ENCODE data around the gene ZDHHC17.
"Not testable (repeated sequence)": the region's sequence is repeated elsewhere in the genome, so short reads cannot be mapped to it uniquely, and the experiment has no call there.

ZDHHC17 gene

DNA sequence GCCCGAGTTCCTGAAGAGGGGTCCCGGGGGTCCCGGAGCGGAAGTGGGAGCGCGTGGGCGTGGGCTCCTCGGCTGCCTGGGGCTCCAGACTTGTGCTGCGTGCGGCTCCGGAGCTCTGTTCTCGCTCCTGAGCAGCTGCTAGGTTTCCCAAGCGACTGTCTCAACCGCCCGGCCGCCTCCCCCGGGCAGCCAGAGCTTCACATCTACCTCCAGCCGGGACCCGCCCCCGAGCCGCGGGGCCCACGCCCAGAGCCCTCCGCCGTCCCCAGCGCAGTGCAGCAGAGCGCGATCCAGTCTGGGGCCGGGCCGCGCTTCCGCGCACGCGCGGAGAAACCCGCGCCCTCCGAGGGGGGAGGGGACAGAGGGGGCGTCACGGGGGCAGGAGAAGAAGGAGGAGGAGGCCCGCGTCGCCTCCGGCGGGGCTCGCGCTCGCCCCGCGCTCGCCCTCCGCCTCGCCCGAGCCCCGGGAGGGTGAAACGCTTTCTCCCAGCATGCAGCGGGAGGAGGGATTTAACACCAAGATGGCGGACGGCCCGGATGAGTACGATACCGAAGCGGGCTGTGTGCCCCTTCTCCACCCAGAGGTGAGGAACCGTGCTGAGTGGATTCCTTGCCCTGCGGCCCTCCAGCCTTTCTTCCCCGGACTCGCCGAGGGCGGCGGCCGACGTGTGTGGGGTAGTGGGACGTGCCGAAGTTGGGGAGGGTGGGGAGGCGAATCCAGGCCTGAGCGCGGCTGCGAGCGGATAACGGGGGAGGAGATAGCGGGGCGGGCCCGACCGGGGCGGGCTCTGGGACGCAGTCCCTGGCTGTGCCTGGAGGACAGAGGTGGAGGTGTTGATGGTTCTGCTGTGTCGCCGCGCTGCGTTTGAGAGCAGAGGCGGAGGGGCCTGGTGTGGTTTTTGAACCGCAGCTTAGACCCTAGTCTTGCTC, at the start of gene ZDHHC17:
Gene ZDHHC17, plus strand, starts transcription at position 370 of the 930 bp plus-strand sequence. Its CDS starts 122 bp downstream, at position 492.
- DNase-seq (ENCODE audit: low spot score), result peak; percentile 96

DNA sequence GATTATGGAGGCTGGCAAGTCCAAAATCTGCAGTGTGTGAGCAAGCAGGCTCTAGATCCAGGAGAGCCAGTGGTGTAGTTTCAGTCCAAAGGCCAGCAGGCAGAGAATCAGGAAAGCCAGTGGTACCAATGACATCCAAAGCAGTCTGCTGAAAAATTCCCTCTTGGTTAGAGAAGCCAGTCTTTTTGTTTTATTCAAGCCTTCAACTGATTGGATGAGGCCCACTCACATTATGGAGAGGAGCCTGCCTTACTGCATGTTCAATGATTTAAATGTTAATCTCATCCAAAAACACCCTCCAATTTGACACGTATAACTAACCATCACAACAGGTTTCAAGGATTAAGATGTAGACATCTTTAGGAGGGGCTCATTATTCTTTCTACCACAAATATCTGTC, 49.5 kb upstream of the ZDHHC17 start:
- DNase-seq (ENCODE audit: low spot score), result no peak

DNA sequence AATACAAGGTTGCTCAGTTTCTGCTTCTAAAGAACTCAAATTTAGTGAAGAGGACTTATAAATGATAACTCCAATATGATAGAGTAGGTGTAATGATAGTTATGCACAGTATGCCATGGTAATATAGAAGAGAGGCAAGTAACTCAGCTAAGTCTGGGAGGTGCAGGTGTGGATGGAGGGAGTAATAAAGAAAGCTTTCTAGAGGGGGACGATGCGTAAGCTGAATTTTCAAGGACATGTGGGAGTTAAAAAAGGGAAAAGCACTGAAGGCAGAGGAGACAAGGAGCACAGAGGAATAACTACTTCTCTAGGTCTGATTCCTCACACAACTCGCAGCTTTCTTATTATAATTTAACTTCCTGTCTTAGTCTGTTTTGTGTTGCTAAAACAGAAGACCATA, 49.1 kb upstream of the ZDHHC17 start:
- no peak for DNase-seq (ENCODE audit: low spot score)

DNA sequence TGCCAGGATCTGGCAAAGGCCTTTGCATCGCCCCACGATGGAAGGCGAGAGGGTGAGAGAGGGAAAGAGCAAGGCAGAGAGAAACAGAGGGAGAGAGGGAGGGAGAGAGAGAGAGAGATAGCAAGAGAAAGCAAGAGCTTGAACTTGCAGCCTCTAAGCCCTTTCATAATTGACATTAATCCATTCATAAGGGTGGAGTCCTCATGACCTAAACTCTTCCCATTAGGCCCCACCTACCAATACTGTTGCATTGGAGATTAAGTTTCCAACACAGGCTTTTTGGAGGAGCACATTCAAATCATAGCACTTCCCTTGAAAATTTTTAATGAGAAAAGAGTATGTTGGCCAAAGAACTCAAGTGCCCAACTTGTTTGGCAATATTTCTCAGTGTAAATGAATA, 48.6 kb upstream of the ZDHHC17 start:
- no peak for DNase-seq (ENCODE audit: low spot score)

GRCh38 chr12:76717314-76717713, 46.6 kb upstream of the ZDHHC17 start:
- no peak for DNase-seq (ENCODE audit: low spot score)

DNA sequence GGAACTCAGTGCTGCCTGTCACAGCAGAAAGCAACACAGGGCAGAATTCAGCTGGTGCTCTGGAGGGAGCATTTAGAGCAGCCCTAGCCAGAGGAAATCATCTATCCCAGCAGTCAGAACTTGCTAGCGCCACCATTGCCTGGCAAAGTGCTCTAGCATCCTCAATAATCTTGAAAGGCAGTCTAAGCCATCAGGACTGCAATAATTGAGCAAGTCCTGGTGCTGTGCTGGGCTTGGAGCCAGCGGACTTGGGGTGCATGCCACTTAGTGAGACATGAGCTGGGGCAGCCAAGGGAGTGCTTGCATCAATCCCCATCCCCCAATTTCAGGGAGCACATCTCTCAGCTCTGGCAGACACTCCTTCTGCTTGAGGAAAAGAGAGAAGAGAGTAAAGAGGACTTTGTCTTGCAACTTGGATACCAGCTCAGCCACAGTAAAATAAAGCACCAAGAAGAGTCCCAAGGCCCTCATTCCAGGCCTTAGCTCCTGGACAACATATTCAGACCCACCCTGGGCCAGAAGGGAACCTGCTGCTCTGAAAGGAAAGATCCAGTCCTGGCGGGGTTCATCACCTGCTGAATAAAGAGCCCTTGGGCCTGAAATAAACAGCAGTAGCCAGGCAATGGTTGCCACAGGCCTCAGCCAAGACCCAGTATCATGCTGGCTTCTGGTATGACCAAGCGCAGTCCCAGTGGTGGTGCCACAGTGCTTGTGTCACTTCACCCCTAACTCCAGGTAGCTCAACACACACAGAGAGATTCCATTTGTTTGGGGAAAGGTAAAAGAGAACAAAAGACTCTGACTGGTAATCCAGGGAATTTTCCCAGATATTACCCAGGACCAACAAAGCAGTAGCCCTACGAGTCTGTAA, 44.5 kb upstream of the ZDHHC17 start:
- peak; percentile 52 for DNase-seq (ENCODE audit: low spot score)

- peak; percentile 96 for DNase-seq (ENCODE audit: low spot score)
Observed at GRCh38 chr12:76720068-76720467, 43.8 kb upstream of the ZDHHC17 start.

- DNase-seq (ENCODE audit: low spot score), result no peak
Observed at GRCh38 chr12:76726626-76727025, 37.3 kb upstream of the ZDHHC17 start.

GRCh38 chr12:76732188-76732587, 31.7 kb upstream of the ZDHHC17 start:
- DNase-seq (ENCODE audit: low spot score), result not testable (repeated sequence)

- not testable (repeated sequence) for DNase-seq (ENCODE audit: low spot score)
Observed at GRCh38 chr12:76737689-76738088, 26.2 kb upstream of the ZDHHC17 start.

DNA sequence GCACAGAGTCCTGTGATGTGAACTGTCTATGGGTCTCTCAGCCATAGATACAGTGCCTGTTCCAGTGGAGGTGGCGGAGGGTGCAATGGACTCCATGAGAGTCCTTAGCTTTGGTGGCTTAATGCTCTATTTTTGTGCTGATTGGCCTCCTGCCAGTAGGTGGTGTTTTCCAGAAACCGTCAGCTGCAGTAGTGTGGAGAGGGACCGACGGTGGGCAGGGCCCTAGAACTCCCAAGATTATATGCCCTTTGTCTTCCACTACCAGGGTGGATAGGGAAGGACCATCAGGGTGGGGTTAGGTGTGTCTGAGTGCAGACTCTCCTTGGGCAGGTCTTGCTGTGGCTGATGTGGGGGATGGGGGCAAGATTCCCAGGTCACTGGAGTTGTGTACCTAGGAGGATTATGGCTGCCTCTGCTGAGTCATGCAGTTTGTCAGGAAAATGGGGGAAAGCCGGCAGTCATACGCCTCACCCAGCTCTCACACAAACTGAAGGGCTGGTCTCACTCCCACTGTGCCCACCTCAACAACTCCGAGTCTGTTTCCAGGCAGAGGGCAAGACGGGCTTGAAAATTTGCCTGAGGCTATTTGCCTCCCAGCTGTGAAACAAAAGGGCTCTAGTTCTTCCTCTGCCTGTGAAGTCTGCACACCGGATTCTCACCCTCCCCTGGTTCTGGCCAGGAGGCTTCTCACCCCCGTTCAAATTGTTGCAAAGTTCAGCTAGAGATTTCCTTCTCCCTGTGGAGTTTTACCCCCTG, 24.9 kb upstream of the ZDHHC17 start:
- DNase-seq (ENCODE audit: low spot score), result no peak

GRCh38 chr12:76739896-76740295, 24.0 kb upstream of the ZDHHC17 start:
- no peak for DNase-seq (ENCODE audit: low spot score)

- DNase-seq (ENCODE audit: low spot score), result no peak
Observed at GRCh38 chr12:76740501-76740900, 23.4 kb upstream of the ZDHHC17 start.

- DNase-seq (ENCODE audit: low spot score), result no peak
Observed at GRCh38 chr12:76745343-76745742, 18.6 kb upstream of the ZDHHC17 start.

DNA sequence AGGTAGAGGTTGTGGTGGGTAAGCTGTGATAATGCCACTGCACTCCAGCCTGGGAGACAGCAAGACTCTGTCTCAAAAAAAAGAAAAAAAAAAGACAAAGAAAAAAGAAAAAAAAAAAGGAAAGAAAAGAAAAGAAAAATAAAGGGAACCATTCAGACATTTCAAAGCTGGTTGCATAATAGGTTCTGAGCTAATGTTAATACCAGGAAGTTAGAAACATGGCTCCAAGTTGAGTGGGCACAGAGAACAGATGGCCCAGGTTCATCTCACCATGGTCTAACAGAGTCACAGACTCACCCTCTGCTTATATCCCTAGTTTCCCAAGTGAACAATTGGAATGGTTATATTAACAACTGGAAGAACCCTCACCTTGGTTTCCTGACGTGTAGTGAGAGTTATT, 17.4 kb upstream of the ZDHHC17 start:
- no peak for DNase-seq (ENCODE audit: low spot score)

- no peak for DNase-seq (ENCODE audit: low spot score)
Observed at GRCh38 chr12:76747245-76747644, 16.7 kb upstream of the ZDHHC17 start.

- no peak for DNase-seq (ENCODE audit: low spot score)
Observed at GRCh38 chr12:76755829-76756379, 8.0 kb upstream of the ZDHHC17 start.

GRCh38 chr12:76757694-76758093, 6.2 kb upstream of the ZDHHC17 start:
- peak; percentile 68 for DNase-seq (ENCODE audit: low spot score)

DNA sequence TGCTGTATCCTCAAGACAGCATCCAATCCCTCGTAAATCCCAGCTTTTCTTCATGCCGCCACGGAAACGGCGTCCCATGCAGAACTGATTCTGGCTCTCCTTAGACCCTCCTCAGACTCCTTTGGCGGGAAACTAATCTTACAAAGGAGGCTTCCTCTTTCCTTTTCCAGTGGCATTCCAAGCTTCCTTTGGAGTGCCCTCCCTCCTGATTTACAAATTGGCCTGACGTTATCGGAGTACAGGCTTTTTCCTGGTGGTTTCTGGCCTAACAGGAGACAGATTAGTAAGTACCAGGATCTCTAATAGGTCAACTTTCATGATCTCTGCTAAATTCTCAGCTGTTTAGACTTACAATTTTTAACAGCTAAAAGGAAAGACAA, 1.3 kb upstream of the ZDHHC17 start:
- DNase-seq (ENCODE audit: low spot score), result peak; percentile 8

DNA sequence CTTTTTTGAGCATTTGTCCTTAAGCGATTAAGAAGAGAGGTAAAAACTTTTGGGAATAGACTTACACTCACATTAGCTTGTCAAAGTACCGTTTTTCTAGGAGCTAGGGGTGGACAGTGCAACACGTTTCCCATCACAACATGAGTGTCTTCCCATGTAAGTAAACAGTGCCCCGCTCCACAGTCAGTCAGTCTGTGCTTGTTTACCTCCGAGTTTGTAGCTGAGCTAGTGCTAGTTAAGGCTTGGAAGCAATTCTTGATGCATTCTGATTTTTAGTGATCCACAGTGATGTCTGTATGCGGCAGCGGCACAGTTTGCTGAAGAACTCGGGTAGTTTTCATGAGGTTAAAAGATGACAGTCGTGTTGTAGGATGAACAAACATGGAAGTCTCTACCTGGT, 941 bp downstream of the ZDHHC17 start:
- DNase-seq (ENCODE audit: low spot score), result peak; percentile 25

- DNase-seq (ENCODE audit: low spot score), result no peak
Observed at GRCh38 chr12:76765598-76765997, 1.7 kb downstream of the ZDHHC17 start.

DNA sequence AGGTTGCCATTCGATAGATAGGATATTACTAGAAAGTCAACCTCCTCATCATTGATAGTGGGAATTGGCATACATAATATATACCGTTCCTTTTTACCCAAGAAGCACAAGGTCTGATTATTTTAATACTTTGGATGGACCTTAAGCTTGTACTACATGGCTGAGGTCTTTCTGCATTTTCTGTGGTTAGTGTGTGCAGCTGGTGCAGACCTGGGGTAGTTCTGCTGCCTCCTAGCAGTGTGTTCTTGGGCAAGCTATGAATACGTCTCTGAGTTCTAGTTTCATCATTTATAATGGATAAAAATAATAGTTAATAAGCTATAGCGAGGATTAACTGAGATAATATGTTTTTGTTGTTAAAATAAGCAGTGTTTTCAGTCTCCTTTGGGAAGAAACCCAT, 2.2 kb downstream of the ZDHHC17 start:
- no peak for DNase-seq (ENCODE audit: low spot score)
